Activated naive CD4-positive, alpha-beta T cell (primary cell): Measurements from ENCODE around the gene PLN.

Experiments used
- DNase-seq, 4 experiments: peaks; one replicate each; lab custom pipeline; 2025; lab: John Stamatoyannopoulos, UW

PLN gene

GRCh38 chr6:118580585-118581419, 32.7 kb downstream of the PLN start:
- no peak for DNase-seq

- DNase-seq, result no peak
These were observed 33.4 kb downstream of the PLN start for GRCh38 chr6:118581489-118581959.

GRCh38 chr6:118584911-118585310, 36.8 kb downstream of the PLN start:
- DNase-seq, result no peak

GRCh38 chr6:118586746-118587485, 38.8 kb downstream of the PLN start:
- no peak for DNase-seq

- DNase-seq, result no peak
These were observed 40.5 kb downstream of the PLN start for GRCh38 chr6:118588626-118589025.

- DNase-seq, result no peak
These were observed 41.1 kb downstream of the PLN start for GRCh38 chr6:118589186-118589585.

- DNase-seq, result no peak
These were observed 41.7 kb downstream of the PLN start for GRCh38 chr6:118589649-118590365.

GRCh38 chr6:118591897-118592296, 43.8 kb downstream of the PLN start:
- no peak for DNase-seq

GRCh38 chr6:118594877-118595276, 46.8 kb downstream of the PLN start:
- DNase-seq, result no peak

- no peak for DNase-seq
These were observed 48.8 kb downstream of the PLN start for GRCh38 chr6:118596774-118597320.

GRCh38 chr6:118597636-118598035, 49.5 kb downstream of the PLN start:
- no peak for DNase-seq

GRCh38 chr6:118598324-118598723, 50.2 kb downstream of the PLN start:
- DNase-seq, result no peak

- DNase-seq, result no peak
These were observed 54.2 kb downstream of the PLN start for GRCh38 chr6:118602300-118602699.

- no peak for DNase-seq
These were observed 55.3 kb downstream of the PLN start for GRCh38 chr6:118603372-118603771.

GRCh38 chr6:118606268-118606667, 58.2 kb downstream of the PLN start:
- DNase-seq, result no peak

- no peak for DNase-seq
These were observed 58.8 kb downstream of the PLN start for GRCh38 chr6:118606858-118607257.
